HG03175 (cell line): Measurements from ENCODE around the gene NCEH1.

Experiments used
- ATAC-seq: cut with Tn5 transposase; IDR thresholded peaks from one replicate; pipeline ENCODE4 v1.9.1; 2021; ENCODE audit warnings: mild to moderate bottlenecking, moderate library complexity; ENCODE audit not compliant: unreplicated experiment

Gene NCEH1

GRCh38 chr3:172647080-172647479, 63.8 kb downstream of the NCEH1 start:
- no peak for ATAC-seq

- no peak for ATAC-seq
These were observed 64.3 kb downstream of the NCEH1 start for GRCh38 chr3:172646439-172647015.

DNA sequence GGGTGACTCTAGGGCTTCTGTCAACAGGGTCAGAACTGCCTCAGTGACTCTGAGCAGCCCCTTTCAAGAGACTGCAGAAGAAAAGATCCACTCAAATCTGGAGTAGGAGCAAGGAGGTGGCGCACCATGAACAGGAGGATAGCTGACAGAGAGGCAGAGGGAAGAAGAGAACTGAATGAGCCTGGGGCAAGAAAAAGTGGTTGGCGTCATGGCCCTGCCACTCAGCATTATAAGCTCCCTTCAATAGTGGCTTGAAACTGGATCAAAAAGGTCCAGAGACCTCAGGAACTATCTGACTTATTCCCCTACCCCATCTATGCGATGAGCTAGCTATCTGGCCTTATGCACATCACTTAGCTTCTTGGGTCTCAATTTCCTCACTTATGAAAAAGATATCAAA, 66.6 kb downstream of the NCEH1 start:
- ATAC-seq, result no peak

DNA sequence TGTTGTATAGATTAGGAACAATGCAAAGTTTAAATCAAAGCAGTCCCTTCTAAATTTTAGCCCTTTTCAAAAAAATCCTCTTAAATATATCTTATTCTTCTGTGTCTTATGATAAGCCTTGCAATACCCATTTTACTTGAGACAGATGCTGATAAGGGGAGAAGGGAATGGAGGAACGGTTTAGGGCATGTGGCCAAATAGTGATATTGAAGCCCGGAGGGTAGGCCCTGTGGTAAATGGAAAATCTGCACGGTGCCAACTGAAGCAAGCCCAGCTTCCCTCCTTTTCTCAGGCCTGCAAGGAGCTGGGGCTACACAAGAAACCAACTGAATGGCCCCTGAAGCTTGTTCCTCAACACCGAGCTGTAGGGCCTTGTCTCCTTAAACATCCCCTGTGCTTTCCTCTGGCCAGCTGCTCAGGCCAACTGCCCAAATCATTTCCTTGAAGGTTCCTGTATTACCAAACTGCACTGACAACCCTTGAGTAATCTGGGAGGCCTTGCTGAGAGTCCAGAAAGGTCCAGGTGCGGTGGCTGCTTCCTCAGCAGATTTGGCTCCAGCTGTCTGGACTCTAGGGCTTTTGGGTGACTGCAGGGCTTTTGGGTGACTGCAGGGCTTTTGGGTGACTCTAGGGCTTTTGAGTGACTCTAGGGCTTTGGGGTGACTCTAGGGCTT, 67.2 kb downstream of the NCEH1 start:
- ATAC-seq, result no peak

DNA sequence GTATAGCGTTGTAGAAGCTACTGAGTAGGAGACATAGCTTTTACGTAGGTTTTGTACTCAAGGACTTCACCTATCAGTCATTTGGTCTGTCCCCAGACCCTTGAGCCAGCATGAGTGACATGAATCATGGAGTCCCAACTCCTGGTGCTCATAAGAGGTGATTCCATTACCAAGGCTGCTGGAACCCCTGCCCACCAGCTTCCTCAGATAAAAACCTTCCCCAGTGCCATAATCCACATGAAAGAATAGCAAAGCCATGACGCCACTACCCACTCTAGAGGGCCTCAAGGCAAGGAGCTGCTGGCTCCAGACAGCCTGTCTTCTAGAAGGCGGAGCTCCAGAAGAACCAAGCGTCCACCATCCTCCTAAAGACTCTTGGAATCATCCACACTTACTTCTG, 69.6 kb downstream of the NCEH1 start:
- ATAC-seq, result no peak

GRCh38 chr3:172640751-172641150, 70.1 kb downstream of the NCEH1 start:
- no peak for ATAC-seq

GRCh38 chr3:172635588-172635987, 75.3 kb downstream of the NCEH1 start:
- ATAC-seq, result peak; percentile 99

DNA sequence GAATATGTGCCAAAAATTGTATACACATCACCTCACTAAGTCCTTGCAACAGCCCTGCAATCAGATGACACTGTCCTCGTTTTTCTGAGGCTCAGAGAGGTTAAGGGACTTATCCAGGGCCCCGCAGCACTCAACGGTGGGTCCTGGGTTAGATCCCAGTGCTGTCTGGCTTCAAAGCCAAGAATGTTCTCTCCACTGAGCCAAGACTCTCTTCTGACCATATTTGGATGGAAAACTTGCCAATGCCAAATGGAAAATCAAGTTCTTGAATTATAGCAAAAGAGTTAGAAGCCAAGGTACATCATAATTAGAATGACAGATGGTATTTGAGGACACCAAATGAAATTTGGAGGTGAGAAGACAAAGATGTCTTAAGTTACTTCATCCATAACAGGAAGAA, 75.9 kb downstream of the NCEH1 start:
- no peak for ATAC-seq

GRCh38 chr3:172630316-172630715, 80.6 kb downstream of the NCEH1 start:
- ATAC-seq, result no peak

DNA sequence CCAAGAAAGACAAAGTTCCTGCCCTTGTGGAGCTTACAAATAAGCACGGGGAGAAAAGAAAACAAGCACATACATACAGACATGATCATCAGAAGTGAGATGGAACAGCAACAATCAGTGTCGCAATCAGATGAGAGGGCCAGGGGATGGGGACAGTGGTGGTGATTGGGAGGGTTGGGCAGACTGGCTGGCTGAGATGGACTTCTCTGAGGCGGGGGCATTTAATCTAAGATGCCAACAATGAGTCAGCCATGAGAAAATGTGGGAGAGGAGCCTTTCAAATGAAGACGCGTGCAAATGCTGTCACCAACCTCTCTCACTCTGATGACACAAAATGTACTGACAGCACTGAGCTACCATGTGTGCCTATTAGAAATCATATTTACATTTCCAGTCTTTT, 81.4 kb downstream of the NCEH1 start:
- ATAC-seq, result no peak

GRCh38 chr3:172627057-172627809, 83.6 kb downstream of the NCEH1 start:
- ATAC-seq, result no peak

DNA sequence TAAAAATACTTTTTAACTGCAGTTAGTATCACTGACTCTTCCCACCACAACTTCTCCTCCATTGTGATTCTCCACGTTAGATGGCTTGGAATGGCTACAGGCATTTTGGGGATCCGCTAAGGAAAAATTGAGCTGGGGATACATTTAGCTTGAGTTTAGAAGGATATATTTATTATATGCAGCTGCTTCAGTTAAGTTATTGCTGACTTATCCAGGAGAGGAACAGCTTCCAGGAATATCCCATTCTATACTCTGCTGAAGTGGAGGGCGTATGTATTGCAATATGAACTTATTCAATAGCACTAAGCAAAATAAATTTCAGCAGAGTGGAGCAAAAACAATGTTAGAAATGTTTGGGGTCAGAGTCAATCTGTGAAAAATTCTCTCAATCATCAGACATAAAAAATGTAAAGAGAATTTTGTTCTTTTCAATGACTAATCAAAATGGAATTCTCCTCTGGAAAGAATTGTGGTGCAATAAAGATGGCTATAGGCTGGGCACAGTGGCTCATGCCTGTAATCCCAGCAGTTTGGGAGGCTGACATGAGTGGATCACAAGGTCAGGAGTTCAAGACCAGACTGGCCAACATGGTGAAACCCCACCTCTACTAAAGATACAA, 84.7 kb downstream of the NCEH1 start:
- no peak for ATAC-seq

DNA sequence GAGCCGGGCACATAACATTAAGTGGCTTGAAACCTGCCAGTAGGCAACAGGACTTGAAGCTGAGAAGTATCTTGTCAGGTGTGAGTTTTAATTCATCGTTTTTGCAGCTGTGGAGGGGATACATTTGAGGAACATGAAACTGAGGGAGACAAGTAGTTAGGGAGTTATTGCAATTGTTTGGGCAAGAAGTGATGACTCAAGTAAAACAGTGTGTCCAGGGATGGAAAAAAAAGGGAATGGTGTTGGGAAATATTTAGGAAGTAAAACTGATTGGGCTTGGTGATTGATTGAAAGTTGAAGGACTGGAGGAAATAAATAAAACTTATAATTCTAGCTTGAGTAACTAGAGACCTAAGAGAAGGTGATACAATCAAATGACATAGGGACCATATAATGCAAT, 85.5 kb downstream of the NCEH1 start:
- no peak for ATAC-seq

DNA sequence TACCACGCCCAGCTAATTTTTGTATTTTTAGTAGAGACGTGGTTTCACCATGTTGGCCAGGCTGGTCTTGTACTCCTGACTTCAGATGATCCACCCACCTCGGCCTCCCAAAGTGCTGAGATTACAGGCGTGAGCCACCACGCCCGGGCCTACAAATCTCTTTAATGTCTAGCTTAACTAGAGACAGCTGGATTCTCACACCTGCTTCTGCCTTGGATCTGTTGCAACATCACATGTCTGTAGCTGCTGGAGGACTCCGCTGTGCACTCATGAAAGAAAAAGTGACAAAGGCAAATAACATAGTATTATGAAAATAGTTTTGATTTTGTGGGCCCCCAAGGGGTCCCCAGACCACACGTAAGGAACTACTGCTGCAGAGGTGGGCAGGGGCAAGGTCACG, 85.9 kb downstream of the NCEH1 start:
- no peak for ATAC-seq

DNA sequence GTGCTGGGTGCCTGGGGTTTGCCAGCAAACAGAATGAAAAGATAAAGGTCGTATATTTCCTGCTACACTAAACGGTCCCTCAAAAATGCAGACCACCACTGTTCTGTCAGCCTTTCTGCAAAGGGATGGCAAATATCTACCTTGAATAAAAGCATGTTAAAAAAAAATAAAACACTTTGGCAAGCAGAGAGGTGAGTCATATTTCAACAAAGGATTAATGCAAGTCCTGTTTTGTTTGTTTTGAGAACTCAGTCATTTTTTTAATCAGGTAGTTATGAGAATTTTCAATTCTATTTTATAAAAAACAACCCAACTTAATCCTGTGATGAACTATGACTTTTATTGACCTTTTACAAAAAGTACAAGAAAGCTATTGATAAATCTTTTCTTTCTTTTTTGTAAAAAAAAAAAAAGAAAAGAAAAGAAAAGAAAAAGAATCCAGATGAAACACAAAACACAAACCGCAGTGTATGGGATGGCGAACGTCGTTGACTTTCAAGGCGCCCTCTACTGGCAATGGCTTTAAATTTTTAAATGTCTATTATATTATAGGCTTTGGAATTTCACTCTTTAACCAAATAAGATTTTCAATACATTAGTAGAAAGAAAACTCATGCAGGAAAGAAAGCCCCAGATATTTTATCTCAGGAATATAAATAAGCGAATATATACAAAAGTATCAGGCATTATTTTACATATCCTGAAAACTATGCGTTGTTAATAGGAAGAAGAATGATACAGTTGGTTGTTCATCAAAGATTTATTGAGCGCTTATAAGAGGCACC, 87.8 kb downstream of the NCEH1 start:
- ATAC-seq, result no peak

DNA sequence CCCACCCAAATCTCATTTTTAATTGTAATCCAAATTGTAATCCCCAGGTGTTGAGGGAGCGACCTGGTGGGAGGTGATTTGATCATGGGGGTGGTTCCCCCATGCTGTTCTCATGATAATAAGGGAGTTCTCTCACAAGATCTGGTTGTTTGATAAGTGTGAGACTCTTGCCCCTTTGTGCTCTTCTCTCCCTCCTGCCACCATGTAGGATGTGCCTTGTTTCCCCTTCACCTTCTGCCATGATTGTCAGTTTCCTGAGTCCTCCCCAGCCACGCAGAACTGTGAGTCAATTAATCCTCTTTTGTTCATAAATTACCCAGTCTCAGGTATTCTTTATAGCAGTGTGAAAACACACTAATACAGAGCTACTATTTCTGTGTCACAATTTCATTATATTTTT, 88.7 kb downstream of the NCEH1 start:
- ATAC-seq, result no peak

DNA sequence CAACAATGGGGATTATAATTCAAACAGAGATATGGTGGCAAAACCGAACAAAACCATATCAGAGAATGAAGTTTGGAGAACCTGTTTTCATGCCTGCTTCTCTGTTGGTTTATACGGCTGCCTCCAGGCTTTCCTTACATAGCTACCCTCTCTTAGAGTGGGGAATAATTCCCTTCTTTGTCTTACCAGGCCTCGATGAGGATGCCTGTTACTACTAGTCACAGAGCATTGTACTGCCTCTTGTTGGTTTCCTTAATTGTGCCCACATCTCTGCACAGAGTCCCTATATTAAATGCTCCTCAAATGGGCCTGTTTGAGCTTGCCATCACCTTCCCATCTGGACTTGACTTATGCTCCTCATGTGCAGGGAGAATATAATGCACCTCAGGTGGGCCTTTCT, 92.9 kb downstream of the NCEH1 start:
- ATAC-seq, result no peak

- no peak for ATAC-seq
These were observed 93.7 kb downstream of the NCEH1 start for GRCh38 chr3:172617013-172617706.

DNA sequence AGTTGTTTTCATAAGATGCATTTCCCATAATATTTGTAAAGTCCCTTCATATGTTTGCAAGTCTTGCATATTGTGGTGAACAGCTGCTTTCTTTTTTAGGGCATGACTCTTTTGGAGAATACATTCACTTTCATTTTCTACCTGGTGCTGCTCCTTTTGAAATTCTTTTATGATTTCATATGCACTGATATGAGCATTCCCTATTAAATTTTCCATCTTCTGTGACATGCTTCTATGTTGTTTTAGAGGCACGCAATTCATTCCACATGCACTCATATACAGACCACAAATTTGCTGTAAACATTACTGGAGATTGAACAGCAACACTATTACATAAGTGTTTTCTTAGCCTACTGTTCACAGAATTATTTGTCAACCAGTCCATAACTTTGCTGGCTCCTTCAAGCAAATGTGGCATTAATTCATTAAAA, 94.8 kb downstream of the NCEH1 start:
- ATAC-seq, result peak; percentile 59

- no peak for ATAC-seq
These were observed 95.6 kb downstream of the NCEH1 start for GRCh38 chr3:172615296-172615695.
